ENCODE measurements around the gene KY.

Gene KY

DNA sequence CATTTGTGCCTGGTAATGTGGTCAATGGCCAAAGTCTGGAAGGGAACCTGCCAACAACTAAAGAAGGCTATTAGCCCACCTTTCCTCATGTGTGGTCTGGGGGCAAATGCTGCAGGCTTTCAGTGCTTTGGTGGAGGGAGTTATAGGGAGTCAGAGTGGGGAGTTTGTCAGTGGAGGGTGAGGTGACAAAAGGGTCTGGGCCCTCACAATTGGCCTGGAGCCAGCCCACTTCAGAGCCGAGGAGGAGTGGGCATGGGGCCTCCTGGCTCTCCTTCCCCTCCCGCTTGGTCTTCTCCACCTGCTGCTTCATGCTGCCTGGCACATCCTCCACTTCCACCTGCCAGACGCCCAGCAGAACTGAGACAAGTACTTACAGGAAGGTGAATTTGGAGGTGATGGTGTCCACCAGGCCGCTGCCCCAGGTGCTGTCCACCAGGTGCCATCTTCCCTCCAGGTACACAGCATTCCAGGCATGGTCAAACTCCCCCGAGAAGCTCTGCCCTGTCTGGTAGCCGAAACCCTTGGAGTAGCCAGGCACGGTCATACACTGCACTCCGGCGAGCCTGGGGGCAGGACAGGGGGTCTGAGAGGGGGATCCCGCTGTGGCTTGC is 40.9 kb downstream of the KY start:
- Histone ChIP-seq H3K9me3 (ENCODE audit: control insufficient read depth, low read length) (no peaks in the 10 kb centered on the region), H3K27me3 (ENCODE audit: control insufficient read depth, insufficient read depth, low read length) (no peaks in the 10 kb centered on the region), H3K36me3 (ENCODE audit: control insufficient read depth, insufficient read depth, low read length) (no peaks in the 10 kb centered on the region)

DNA sequence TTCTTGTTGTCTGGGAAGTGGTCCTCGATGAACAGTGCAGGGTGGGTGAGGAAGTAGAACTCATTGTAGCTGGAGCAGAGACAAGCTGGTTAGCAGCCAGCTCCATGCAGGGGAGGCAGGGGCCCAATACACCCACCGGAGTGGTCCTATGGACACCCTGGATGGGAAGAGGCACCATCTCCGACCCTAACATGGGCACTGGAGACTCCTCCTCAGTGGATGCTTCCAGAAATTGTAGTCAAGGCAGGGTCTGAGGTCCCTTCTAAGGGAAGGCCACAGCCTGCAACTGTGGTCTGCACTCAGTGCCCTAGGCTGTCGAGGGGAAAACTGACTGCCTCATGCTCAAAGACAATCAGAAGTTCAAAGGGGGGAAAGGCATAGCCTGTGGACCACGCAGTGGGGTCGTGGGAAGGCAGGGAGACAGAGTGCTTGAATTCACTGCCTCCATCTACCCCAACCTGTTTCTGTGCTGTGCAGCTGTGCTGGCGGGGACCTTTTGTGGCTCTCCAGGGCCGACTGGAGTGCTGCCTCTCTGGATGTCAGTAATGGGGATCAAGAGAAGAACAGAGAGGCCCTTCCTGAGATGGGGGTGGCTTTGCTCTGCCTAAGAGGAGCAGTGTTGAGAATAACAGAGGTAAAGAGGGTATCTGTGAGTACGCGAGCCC is 41.9 kb downstream of the KY start:
- Histone ChIP-seq H3K9me3 (ENCODE audit: control insufficient read depth, low read length) (no peaks in the 10 kb centered on the region), H3K27me3 (ENCODE audit: control insufficient read depth, insufficient read depth, low read length) (no peaks in the 10 kb centered on the region), H3K4me1 (ENCODE audit: control insufficient read depth, insufficient read depth, low read length) (peaks cover 3% of the 10 kb centered on the region), H3K4me3 (ENCODE audit: low read length) (no peak overlapping the region), H3K36me3 (ENCODE audit: control insufficient read depth, insufficient read depth, low read length) (no peaks in the 10 kb centered on the region), H3K9ac (ENCODE audit: low read length) (no peak overlapping the region)

More for the DNA sequence above, 40.9 kb downstream of the KY start:
- Histone ChIP-seq H3K4me3 (ENCODE audit: low read length) (no peak overlapping the region), H3K9ac (ENCODE audit: low read length) (no peak overlapping the region), H3K4me1 (ENCODE audit: control insufficient read depth, insufficient read depth, low read length) (peaks cover 3% of the 10 kb centered on the region)

DNA sequence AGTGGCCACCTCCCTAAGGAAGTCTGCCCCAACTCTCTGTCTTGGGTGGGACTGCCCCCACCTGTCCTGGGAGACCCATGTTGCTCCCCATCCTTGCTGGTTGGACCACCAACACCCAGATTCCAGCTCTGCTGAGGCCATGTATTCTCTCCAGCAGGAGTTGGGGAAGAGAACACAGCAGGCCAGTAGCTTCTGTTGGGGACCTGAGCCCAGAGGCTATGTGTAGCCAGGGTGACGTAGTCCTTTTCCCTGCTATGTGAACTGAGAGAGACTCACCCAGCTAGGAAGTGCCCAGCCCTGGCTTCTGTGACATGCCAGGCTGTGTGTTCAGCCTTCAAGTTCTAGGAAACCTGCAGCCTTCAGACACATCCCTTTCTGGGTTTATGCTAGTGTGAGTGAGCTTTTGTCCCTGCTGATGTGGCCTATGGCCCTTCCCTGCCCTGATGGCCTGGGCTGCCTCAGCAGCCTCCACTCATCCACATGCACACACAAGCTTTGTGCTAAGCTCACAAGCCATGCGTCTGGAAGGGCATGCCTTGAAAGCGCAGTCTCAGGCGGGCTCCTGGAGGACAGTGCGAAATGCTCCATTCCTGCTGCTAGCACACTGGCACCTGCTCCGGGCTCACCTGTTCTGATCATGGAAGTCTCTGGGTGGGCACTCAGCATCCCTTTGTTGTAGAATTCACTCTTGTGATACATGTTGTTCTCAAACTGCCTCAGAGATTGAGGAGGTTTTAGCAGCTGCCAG is 42.6 kb downstream of the KY start:
- no peaks in the 10 kb centered on the region for H3K36me3 ChIP-seq (ENCODE audit: control insufficient read depth, insufficient read depth, low read length)
- no peaks in the 10 kb centered on the region for H3K27me3 ChIP-seq (ENCODE audit: control insufficient read depth, insufficient read depth, low read length)
- H3K4me1 ChIP-seq (ENCODE audit: control insufficient read depth, insufficient read depth, low read length) = peaks cover 3% of the 10 kb centered on the region
- H3K9ac ChIP-seq (ENCODE audit: low read length) = no peak overlapping the region
- no peak overlapping the region for H3K4me3 ChIP-seq (ENCODE audit: low read length)
- H3K9me3 ChIP-seq (ENCODE audit: control insufficient read depth, low read length) = no peaks in the 10 kb centered on the region

DNA sequence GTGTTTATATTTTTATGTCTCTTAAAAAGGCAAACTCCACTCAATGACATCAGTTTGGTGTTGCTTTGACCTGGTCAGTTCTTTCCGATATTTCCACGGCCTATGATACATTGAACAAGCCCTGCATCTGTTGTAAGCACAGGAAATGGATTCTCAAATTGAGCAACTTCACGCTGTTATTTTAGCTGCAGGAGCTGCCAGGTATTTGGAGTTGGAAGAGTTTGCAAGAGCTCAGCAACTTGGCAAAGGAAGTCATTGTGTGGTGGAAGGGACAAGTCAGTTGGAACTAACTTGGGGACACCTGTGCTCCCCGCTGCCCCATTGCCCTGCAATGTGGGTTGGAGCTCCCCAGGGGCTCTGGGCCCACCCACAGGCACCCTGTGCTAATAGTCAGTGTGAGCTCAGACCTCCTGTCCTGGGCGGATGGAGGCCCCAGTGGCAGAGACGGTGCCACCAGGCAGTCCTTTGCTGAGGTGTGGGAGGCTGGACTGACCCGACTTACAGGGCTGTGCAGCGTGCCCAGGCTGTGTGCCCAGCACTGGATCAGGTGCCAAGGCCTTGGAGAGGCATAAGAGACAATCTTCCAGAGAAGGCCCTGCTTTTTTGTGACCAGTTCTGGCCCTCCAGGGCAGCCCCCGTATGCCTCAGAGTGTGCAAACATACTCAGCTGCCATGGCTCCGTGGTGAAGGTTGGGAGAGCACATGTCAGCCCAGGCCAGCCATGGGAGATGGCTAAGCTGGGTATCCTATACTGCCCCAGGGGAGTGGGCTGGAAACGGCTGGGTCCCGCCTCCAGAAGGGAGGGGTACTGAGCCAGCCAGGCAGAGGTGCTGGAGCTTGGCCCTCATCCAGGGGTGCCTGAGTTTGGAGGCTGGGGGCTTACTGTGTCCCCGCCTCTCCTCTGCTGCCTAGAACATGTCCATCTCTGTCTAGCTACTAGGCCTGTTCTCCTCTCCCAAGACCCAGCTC is 43.5 kb downstream of the KY start:
- Histone ChIP-seq H3K9ac (ENCODE audit: low read length) (no peak overlapping the region), H3K4me1 (ENCODE audit: control insufficient read depth, insufficient read depth, low read length) (peaks cover 3% of the 10 kb centered on the region), H3K36me3 (ENCODE audit: control insufficient read depth, insufficient read depth, low read length) (no peaks in the 10 kb centered on the region), H3K27me3 (ENCODE audit: control insufficient read depth, insufficient read depth, low read length) (no peaks in the 10 kb centered on the region), H3K4me3 (ENCODE audit: low read length) (no peak overlapping the region), H3K9me3 (ENCODE audit: control insufficient read depth, low read length) (no peaks in the 10 kb centered on the region)

DNA sequence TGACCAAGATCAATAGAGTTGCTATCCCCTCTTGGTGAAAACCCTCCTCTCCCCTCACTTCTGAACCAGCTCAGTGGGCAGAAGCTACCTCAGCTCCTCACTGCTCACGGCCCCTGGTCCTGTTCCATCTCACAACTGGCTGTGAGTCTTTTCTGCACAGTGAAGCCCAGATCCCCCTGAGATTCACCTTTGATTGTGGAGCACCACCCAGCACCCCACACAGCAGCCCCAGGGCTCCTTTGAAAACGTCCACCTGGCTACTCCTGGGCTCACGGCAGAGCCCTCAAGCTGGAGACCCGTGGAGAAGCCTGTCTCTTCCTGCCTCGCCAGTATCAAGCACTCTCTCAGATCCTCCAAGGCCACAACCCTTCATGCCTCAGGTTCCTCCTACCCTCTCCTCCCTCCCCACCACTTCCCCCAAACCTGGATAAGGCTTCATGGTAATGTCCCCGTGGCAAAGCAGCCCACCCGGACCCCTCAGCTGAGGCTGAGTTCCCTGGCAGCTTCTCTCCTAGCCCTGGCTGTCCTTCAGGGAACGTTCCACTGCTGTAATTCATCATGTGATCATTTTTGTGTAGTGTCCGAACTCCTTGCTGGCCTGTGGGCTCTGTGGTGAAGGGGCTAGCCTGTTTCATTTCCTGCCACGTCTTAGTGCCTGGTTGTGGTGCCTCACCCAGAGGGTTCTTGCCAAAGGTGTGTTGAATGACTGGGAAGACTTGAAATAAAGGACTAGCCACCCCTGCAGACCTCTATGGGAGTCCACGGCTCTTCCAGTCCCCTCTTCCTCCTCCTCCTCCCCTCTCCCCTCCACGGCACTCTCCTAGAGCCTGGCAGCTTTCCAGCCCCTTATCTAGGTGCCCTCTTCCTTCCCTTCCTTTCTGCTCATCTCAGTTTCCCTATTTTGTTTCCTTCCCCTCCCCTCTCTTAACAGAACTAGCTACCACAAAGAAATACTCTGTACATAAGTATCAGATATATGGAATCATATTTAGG is 44.5 kb downstream of the KY start:
- Histone ChIP-seq H3K36me3 (ENCODE audit: control insufficient read depth, insufficient read depth, low read length) (no peaks in the 10 kb centered on the region), H3K4me1 (ENCODE audit: control insufficient read depth, insufficient read depth, low read length) (peaks cover 3% of the 10 kb centered on the region), H3K9me3 (ENCODE audit: control insufficient read depth, low read length) (no peaks in the 10 kb centered on the region), H3K9ac (ENCODE audit: low read length) (no peak overlapping the region), H3K4me3 (ENCODE audit: low read length) (no peak overlapping the region), H3K27me3 (ENCODE audit: control insufficient read depth, insufficient read depth, low read length) (no peaks in the 10 kb centered on the region)

DNA sequence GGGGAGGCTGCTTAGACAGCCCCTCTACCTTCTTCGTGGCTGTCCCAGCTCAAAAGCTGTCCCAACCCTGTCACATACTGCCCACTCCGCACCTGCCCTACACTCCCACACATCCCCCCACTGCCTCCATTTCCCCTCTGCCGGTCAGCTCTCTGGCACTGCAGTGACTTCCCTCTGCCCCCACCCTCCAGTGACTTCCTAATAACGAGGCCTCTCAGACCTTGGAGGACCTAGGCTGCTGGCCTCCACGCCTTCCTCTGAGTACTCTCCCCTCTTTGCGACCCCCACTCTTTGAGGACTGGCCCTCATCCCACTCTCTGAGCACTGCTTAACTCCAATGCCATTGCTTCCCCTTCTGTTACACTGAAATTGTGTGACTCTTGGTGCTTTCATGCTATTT is 45.3 kb downstream of the KY start:
- Histone ChIP-seq H3K4me3 (ENCODE audit: low read length) (no peak overlapping the region), H3K9ac (ENCODE audit: low read length) (no peak overlapping the region), H3K36me3 (ENCODE audit: control insufficient read depth, insufficient read depth, low read length) (no peaks in the 10 kb centered on the region), H3K27me3 (ENCODE audit: control insufficient read depth, insufficient read depth, low read length) (no peaks in the 10 kb centered on the region), H3K9me3 (ENCODE audit: control insufficient read depth, low read length) (no peaks in the 10 kb centered on the region), H3K4me1 (ENCODE audit: control insufficient read depth, insufficient read depth, low read length) (peaks cover 5% of the 10 kb centered on the region)

DNA sequence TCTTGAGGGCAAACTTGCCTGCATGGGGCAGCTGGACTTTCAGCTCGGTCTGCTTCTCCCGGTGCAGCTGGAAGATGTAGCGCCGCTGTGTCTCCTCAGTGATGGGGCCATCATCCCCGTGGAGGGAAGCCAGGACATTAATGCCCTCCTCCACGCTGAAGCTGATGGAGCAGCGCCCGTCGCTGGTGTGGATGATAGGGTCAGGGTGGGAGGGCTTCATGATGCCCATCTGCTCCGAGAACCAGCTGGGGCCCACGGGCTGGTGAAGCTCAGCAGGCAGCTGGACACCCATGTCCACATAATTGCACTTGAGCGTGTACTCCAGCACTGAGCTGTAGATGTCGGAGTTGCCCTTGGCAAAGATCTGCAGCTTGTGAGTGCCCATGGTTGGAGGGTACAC is 46.9 kb downstream of the KY start:
- Histone ChIP-seq H3K27me3 (ENCODE audit: control insufficient read depth, insufficient read depth, low read length) (no peaks in the 10 kb centered on the region), H3K9ac (ENCODE audit: low read length) (no peak overlapping the region)

DNA sequence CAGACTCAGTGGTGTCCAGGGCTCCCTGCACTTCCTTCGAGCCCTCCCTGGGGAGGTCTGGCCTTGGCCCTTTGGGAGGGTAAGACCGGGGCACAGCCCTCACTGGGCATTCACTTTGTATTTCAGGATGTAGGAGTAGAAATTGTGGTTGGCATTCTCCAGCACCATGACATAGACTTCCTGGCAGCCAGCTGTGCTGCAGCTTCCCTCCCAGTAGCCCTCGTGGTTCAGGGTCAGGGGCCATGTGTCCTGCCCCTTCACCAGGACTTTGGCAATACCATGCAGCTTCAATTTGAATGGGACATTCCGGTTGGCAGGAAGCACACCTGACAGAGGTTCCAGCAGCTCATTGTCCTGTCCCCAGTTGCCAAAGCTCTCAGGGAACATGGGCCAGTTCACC is 47.3 kb downstream of the KY start:
- H3K9ac ChIP-seq (ENCODE audit: low read length) = no peak overlapping the region
- no peaks in the 10 kb centered on the region for H3K27me3 ChIP-seq (ENCODE audit: control insufficient read depth, insufficient read depth, low read length)
- H3K4me1 ChIP-seq (ENCODE audit: control insufficient read depth, insufficient read depth, low read length) = peaks cover 6% of the 10 kb centered on the region
- no peak overlapping the region for H3K4me3 ChIP-seq (ENCODE audit: low read length)
- H3K9me3 ChIP-seq (ENCODE audit: control insufficient read depth, low read length) = no peaks in the 10 kb centered on the region
- no peaks in the 10 kb centered on the region for H3K36me3 ChIP-seq (ENCODE audit: control insufficient read depth, insufficient read depth, low read length)

More for the DNA sequence above, 46.9 kb downstream of the KY start:
- no peak overlapping the region for H3K4me3 ChIP-seq (ENCODE audit: low read length)
- no peaks in the 10 kb centered on the region for H3K36me3 ChIP-seq (ENCODE audit: control insufficient read depth, insufficient read depth, low read length)
- H3K9me3 ChIP-seq (ENCODE audit: control insufficient read depth, low read length) = no peaks in the 10 kb centered on the region
- peaks cover 6% of the 10 kb centered on the region for H3K4me1 ChIP-seq (ENCODE audit: control insufficient read depth, insufficient read depth, low read length)

DNA sequence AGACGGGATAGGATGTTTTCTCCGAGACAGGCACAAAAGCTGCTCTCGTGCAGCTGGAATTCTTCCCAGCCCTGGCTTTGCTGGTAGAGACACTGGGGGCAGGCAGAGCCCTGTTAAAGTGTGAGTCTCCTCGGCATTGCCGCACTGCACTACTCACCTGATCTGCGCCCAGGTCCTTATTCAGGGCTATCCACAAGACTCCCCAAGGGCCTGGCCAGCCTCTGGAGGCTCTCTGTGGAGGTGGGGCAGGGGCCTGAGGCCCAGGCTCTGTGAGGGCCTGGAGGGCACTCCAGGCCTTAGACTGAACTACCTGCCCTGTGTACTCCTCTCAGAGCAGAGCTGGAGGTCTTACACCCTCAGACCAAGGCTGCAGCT is 48.4 kb downstream of the KY start:
- Histone ChIP-seq H3K9ac (ENCODE audit: low read length) (no peak overlapping the region), H3K4me3 (ENCODE audit: low read length) (no peak overlapping the region), H3K9me3 (ENCODE audit: control insufficient read depth, low read length) (no peaks in the 10 kb centered on the region), H3K27me3 (ENCODE audit: control insufficient read depth, insufficient read depth, low read length) (no peaks in the 10 kb centered on the region), H3K36me3 (ENCODE audit: control insufficient read depth, insufficient read depth, low read length) (no peaks in the 10 kb centered on the region), H3K4me1 (ENCODE audit: control insufficient read depth, insufficient read depth, low read length) (peaks cover 6% of the 10 kb centered on the region)

DNA sequence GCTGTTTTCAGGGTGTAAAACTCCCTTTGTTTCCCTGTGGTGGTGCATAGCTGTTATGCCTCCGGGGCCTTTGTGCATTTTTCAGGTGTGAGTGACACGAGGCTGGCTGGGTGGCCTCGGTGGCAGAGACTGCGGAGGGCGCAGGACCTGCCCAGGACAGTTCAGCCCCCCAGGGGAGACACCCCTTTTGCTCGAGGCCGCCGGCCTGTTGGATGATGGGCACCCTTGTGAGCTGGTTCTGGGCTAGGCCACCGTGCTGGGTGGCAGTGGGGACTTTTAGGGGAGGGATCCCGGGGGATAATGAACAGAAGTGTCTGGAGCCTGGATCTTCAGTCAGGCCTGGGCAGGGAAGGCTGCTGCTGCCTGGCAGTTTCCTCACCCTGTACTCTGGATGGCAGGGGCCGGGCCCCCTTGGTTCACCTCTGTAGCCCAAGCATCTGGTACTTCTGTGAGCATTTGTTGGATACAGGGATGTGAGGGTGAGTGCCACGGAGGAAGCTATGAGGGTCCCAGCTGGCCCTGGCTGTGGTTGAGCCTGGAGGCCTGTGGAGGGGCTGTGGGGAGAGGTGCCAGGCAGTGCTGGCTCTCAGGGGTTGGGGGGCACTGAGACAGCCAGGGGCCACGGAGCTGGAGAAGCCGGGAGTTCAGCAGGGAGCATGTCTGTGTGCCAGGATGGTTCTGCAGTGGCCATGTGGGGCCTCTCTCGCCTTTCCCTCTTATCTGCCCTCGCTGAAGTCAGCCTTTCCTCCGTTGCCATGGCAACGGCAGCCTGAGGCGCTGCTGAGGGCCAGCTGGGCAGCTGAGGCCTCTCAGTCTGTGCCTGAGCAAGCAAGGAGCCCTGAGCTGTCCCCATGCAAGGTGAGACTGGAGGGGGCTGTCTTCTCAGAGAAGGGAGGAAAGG is 49.0 kb downstream of the KY start:
- Histone ChIP-seq H3K36me3 (ENCODE audit: control insufficient read depth, insufficient read depth, low read length) (no peaks in the 10 kb centered on the region), H3K4me1 (ENCODE audit: control insufficient read depth, insufficient read depth, low read length) (peaks cover 6% of the 10 kb centered on the region), H3K27me3 (ENCODE audit: control insufficient read depth, insufficient read depth, low read length) (no peaks in the 10 kb centered on the region), H3K4me3 (ENCODE audit: low read length) (no peak overlapping the region), H3K9ac (ENCODE audit: low read length) (no peak overlapping the region), H3K9me3 (ENCODE audit: control insufficient read depth, low read length) (no peaks in the 10 kb centered on the region)

Data from mucosa of stomach (tissue), 1 donor.